GM19452 (cell line): ENCODE data around the gene SCAF4.
"Not testable (repeated sequence)": the region's sequence is repeated elsewhere in the genome, so short reads cannot be mapped to it uniquely, and the experiment has no call there.

Source experiments
- ATAC-seq: cut with Tn5 transposase; IDR thresholded peaks from one replicate; pipeline ENCODE4 v1.9.1; 2021; ENCODE audit not compliant: unreplicated experiment

Gene SCAF4

DNA sequence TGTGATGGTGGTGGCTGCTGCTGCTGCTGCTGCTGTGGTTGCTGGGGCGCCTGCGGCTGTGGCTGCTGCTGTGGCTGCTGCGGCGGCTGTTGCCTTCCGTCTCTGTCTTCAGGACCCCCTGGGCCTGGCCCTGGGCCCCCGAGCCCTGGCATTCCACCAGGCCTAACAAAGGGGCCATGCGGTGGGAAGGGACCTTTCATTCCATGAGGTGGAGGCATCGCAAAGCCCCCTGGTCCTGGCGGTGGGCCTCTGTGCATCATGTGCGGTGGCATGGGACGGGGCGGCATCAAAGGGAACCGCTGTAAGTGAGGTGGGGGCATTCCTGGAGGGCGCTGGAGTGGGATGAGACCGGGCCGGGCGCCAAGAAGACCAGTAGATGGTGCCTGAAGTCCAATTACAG, 60.0 kb downstream of the SCAF4 start:
- ATAC-seq, result no peak

GRCh38 chr21:31671146-31671716, 60.7 kb downstream of the SCAF4 start:
- no peak for ATAC-seq

DNA sequence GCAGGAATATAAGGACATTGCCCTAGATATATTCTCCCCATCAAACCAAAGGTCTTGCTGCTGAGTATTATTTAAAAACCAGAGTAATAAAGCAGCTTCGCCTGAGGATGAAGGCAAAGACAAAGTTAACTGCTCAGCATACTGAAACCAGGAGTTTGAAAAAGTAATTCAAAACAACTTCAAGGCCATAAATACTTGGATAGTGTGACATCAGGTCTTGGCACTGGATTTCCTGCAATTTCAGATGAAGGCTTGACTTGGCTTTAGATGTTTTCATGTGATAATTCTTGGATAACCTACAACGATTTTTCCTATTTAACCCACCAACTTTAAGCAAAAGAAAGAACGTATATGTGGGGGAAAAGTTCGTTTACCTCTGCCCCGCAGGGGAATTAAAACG, 61.8 kb downstream of the SCAF4 start:
- ATAC-seq, result no peak

- no peak for ATAC-seq
These were observed 63.0 kb downstream of the SCAF4 start for GRCh38 chr21:31668651-31669491.

DNA sequence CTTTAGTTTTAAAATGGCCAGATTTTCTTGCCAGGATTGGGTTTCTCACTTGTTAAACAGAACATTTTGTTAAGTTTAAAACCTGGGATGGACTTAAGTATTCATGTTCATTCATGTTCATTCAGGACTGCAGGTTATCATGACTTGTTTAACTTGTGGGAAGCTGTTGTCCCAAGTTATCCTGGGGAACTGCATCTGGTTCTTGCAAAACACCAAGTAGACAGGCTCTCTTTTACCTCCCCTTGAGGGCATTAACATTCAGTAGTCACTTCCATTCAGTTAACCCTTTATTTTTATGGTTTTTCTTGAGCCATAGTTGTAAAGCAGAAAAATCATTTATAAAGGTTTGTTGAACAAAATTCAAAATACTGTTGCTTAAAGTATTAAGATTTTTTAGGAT, 64.3 kb downstream of the SCAF4 start:
- no peak for ATAC-seq

GRCh38 chr21:31667132-31667531, 64.8 kb downstream of the SCAF4 start:
- no peak for ATAC-seq

DNA sequence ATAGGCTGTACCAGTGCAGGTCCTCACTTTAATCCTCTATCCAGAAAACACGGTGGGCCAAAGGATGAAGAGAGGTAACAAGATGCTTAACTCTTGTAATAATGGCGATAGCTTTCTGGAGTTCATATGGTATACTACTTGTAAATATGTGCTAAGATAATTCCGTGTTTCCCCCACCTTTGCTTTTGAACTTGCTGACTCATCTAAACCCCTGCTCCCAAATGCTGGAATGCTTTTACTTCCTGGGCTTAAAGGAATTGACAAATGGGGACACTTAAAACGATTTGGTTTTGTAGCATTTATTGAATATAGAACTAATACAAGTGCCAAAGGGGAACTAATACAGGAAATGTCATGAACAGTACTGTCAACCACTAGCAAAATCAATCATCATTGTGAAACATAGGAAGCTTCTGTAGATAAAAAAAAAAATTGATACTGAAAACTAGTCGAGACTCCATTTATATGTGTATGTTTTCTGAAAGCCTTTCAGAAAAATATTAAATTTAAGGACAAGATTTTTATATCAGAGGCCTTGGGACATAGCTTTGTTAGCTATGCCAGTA, 65.4 kb downstream of the SCAF4 start:
- ATAC-seq, result no peak

DNA sequence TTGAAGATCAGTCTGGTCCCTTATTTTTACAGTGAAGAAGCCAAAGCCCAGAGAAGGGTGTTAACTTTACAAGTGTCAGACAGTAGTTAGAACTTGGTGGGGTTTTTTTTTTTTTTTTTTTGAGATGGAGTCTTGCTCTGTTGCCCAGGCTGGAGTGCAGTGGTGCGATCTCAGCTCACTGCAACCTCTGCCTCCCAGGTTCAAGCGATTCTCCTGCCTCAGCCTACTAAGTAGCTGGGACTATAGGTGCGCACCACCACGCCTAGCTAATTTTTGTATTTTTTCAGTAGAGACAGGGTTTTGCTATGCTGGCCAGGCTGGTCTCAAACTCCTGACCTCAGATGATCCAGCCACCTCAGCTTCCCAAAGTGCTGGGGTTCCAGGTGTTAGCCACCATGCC, 66.0 kb downstream of the SCAF4 start:
- ATAC-seq, result not testable (repeated sequence)

DNA sequence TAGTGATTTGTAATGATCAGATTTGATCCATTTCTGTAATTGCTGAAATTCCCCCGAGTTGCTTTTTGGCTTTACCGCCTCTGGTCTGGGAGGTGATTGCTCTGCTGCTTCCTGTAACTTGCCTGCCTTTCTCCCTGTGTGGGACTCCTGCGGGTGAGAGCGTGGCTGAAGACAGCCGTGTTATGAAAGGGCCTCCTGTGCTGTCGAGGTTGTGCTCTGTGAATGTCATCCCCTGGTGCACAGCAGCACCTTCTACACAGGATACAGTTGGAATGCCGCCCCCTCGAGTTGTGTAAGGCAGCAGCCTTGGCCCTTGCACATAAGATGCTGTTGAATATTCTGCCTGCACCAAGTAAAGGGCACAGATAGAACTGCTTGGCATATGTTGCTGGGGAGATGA, 66.5 kb downstream of the SCAF4 start:
- no peak for ATAC-seq

DNA sequence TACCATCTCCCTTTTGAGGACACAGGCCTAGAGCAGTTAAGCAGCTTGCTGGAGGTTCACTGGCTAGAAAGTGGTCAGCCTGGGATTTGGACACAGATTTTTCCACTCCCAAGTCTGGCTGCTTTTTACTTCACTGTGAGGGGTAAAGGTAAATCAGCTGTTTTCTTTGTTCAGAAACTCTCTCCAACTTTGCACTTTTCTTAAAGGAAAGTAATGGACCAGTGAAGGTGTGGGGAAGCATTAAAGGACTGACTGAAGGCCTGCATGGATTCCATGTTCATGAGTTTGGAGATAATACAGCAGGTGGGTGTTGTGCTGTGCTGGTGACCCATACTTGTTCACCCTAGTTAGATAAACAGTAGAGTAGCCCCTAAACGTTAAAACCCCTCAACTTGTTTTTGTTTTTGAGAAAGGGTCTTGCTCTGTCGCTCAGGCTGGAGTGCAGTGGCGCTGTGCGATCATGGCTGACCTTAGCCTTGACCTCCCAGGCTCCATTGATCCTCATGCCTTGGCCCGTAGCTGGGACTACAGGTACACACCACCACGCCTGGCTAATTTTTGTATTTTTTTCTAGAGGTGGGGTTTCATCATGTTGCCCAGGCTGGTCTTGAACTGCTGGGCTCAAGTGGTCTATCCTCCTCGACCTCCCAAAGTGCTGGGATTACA, 68.2 kb downstream of the SCAF4 start:
- no peak for ATAC-seq

GRCh38 chr21:31660591-31660990, 71.3 kb downstream of the SCAF4 start:
- no peak for ATAC-seq

DNA sequence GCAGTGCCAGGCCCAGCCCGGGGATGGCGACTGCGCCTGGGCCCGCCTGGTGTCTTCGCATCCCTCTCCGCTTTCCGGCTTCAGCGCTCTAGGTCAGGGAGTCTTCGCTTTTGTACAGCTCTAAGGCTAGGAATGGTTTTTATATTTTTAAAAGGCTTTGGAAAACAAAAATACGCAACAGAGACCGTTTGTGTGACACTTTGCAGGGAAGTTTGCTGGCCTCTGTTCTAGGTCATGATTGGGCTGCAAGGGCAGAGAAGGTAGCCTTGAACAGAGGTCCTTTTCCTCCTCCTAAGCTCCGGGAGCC, 71.7 kb downstream of the SCAF4 start:
- peak; percentile 31 for ATAC-seq

GRCh38 chr21:31659536-31660258, 72.2 kb downstream of the SCAF4 start, which contains the start of gene SOD1:
Gene SOD1, plus strand, starts transcription at chr21:31659693. Its CDS starts 77 bp downstream, at chr21:31659770.
- ATAC-seq, result peak; percentile 93

DNA sequence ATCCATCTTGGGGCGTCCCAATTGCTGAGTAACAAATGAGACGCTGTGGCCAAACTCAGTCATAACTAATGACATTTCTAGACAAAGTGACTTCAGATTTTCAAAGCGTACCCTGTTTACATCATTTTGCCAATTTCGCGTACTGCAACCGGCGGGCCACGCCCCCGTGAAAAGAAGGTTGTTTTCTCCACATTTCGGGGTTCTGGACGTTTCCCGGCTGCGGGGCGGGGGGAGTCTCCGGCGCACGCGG, 72.7 kb downstream of the SCAF4 start:
- ATAC-seq, result peak; percentile 29

GRCh38 chr21:31658053-31658452, 73.9 kb downstream of the SCAF4 start:
- ATAC-seq, result no peak

DNA sequence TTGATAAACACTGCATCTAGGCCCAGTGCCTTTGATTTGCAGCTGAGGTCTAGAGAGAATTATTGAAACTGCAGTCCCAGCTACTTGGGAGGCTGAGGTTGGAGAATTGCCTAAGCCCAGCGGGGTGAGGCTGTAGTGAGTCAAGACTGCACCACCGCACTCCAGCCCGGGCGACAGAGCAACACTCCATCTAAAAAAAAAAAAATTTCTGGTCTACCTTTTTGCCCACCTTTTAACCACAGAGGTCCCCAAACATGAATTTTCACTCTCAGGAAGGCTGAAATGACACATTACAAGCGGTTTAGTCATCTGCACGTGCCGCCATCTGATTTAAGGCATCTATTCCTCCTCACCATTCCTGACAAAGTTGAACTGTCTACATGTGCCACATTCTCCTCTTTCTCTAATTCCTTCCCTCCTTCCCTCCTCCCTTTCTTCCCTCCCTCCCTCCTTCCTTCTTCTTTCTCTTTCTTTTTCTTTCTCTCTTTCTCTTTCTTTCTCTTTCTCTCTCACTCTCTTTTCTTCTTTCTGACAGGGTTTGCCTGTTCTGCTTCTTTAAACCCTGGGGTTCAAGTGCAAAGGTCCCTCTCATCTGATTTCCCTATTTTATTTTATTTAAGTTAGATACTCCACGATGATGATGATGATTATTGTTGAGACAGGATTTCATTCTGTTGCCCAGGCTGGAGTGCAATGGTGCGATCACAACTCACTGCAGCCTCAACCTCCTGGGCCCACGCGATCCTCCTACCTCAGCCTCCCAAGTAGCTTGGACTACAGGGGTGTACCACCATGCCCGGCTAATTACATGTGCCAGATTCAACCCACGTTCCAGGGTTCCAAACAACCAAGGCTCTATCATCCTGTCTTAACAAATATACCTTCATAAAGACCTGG, 75.5 kb downstream of the SCAF4 start:
- no peak for ATAC-seq

DNA sequence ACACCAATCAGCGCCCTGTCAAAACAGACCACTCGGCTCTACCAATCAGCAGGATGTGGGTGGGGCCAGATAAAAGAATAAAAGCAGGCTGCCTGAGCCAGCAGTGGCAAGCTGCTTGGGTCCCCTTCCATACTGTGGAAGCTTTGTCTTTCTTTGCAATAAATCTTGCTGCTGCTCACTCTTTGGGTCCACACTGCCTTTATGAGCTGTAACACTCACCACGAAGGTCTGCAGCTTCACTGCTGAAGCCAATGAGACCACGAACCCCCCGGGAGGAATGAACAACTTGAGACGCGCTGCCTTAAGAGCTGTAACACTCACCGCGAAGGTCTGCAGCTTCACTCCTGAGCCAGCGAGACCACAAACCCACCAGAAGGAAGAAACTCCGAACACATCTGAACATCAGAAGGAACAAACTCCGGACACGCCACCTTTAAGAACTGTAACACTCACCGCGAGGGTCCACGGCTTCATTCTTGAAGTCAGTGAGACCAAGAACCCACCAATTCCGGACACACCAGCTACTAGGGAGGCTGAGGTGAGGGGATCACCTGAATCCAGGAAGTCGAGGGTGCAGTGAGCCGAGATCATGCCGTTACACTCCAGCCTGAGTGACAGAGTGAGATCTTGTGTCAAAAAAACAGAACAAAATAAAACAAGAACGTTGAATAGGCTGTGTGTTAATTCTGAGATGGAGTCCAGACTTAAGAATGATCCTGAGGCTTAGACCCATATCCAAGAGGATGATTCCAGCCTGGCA, 76.9 kb downstream of the SCAF4 start:
- ATAC-seq, result not testable (repeated sequence)

GRCh38 chr21:31654340-31654739, 77.6 kb downstream of the SCAF4 start:
- no peak for ATAC-seq

- ATAC-seq, result not testable (repeated sequence)
These were observed 80.4 kb downstream of the SCAF4 start for GRCh38 chr21:31651491-31651890.

- ATAC-seq, result no peak
These were observed 81.0 kb downstream of the SCAF4 start for GRCh38 chr21:31650930-31651329.
